Neutrophil (primary cell): ENCODE measurements around the gene BPTF.
"Not testable (repeated sequence)": the region's sequence is repeated elsewhere in the genome, so short reads cannot be mapped to it uniquely, and the experiment has no call there.

Source experiments
- H3K27ac ChIP-seq: fragments of 200-600 bp; sonication (generic); 2 replicates; pipeline ENCODE4 v1.5.1; 2016; ENCODE audit warnings: mild to moderate bottlenecking, moderate library complexity
- H3K27me3 ChIP-seq: fragments of 200-600 bp; sonication (generic); 2 replicates; pipeline ENCODE4 v1.6.0; 2016; ENCODE audit warnings: mild to moderate bottlenecking
- H3K36me3 ChIP-seq: fragments of 200-600 bp; sonication (generic); 2 replicates; pipeline ENCODE4 v1.5.1; 2017
- H3K4me1 ChIP-seq, 2 experiments: fragments of 200-600 bp in 1 of 2; sonication (generic) in 1 of 2; 1 replicate in 1 of 2; 2 replicates in 1 of 2; pipeline versions ENCODE4 v1.5.1 to v1.6.1; 2013 to 2016; ENCODE audit warnings: low read depth in 1 of 2, low read length in 1 of 2, mild to moderate bottlenecking in 1 of 2, moderate library complexity in 1 of 2; ENCODE audit not compliant: control insufficient read depth in 1 of 2, insufficient read depth in 1 of 2
- H3K4me3 ChIP-seq, 2 experiments: fragments of 200-600 bp in 1 of 2; sonication (generic) in 1 of 2; 1 replicate in 1 of 2; 2 replicates in 1 of 2; pipeline ENCODE4 v1.5.1; 2013 to 2016; ENCODE audit warnings: low read depth in 1 of 2, low read length in 1 of 2, mild to moderate bottlenecking in 1 of 2, moderate library complexity in 1 of 2
- H3K9me3 ChIP-seq: fragments of 200-600 bp; sonication (generic); 2 replicates; pipeline ENCODE4 v1.5.1; 2016
- TF ChIP-seq, protein P1 (sequence below): fragments of 200-600 bp; sonication (generic); IDR thresholded peaks from 2 replicates; pipeline ENCODE4 v1.5.1; 2016; ENCODE audit warnings: antibody characterized with exemption

Gene BPTF

GRCh38 chr17:67845374-67845773, 20.1 kb downstream of the BPTF start:
- H3K27ac ChIP-seq = no peak overlapping the region
- H3K36me3 ChIP-seq = no peaks in the 10 kb centered on the region
- peaks cover 16 to 19% of the 10 kb centered on the region in 2 experiments for H3K4me1 ChIP-seq
- TF ChIP-seq, protein P1, sequence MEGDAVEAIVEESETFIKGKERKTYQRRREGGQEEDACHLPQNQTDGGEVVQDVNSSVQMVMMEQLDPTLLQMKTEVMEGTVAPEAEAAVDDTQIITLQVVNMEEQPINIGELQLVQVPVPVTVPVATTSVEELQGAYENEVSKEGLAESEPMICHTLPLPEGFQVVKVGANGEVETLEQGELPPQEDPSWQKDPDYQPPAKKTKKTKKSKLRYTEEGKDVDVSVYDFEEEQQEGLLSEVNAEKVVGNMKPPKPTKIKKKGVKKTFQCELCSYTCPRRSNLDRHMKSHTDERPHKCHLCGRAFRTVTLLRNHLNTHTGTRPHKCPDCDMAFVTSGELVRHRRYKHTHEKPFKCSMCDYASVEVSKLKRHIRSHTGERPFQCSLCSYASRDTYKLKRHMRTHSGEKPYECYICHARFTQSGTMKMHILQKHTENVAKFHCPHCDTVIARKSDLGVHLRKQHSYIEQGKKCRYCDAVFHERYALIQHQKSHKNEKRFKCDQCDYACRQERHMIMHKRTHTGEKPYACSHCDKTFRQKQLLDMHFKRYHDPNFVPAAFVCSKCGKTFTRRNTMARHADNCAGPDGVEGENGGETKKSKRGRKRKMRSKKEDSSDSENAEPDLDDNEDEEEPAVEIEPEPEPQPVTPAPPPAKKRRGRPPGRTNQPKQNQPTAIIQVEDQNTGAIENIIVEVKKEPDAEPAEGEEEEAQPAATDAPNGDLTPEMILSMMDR = no peak
- no peak overlapping the region for H3K4me3 ChIP-seq
- H3K27me3 ChIP-seq = no peaks in the 10 kb centered on the region
- H3K9me3 ChIP-seq = no peaks in the 10 kb centered on the region

DNA sequence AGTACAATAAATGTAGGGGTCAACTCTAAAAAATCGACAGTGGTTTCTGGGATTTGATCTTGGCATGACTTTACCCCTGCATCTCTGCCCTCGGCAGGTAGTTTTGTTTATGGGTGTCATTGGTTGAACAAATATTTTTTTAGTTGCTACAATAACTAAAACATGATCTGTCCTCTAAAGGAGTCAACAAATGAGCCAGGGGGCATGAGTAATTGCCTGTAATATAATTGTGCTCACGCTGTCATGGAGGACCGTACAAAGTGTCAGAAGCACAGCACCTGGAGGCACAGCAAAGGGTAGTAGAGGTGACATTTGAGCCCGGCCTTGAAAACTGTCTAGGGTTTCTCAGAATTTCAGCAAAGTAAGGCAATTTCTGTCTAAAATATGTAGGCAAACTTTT, 22.9 kb downstream of the BPTF start:
- not testable (repeated sequence) for H3K27me3 ChIP-seq

GRCh38 chr17:67848846-67849245, 23.5 kb downstream of the BPTF start:
- Histone ChIP-seq H3K4me1 (peaks cover 8 to 12% of the 10 kb centered on the region in 2 experiments), H3K27ac (peak overlapping the region; percentile 24)
- not testable (repeated sequence) for H3K27me3 ChIP-seq, H3K9me3 ChIP-seq, H3K4me3 ChIP-seq, H3K36me3 ChIP-seq

More for the DNA sequence above, 22.9 kb downstream of the BPTF start:
- H3K4me3 ChIP-seq, H3K27ac ChIP-seq, H3K36me3 ChIP-seq, H3K9me3 ChIP-seq: not testable (repeated sequence)
- H3K4me1 ChIP-seq = peaks cover 8 to 12% of the 10 kb centered on the region in 2 experiments

DNA sequence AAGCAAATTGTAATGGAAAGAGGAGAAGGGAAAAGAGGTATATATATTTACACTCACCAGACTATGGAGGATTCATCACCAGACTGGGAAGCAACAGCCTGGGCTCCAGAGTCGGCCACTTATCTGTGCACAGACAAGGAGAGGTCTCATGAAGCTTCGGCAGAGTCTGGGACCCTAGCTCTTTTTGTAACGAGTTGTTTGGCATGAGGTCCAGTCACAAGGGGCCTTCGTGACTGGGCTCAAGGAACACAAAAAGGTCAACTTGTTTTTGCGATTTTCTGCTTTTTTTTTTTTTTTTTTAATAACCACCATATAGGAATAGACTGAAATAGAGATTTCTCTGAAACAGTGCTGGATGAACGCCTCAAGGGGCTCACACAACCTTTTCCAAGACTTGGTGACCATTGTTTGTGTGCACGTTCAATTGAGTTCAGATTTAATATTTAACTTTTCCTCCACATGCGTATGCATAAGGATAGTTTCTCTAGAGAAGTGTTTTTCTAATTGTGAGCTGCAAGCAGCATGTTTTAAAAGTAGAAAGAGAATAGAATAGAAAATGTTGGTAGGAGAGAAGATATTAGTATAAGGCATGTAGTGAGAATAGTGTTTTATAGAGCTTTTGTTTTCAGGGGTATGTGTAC, 25.8 kb downstream of the BPTF start:
- no peaks in the 10 kb centered on the region for H3K9me3 ChIP-seq
- no peak overlapping the region for H3K4me3 ChIP-seq
- H3K4me1 ChIP-seq = peaks cover 17 to 20% of the 10 kb centered on the region in 2 experiments
- no peak overlapping the region for H3K27ac ChIP-seq
- peaks cover 15% of the 10 kb centered on the region for H3K36me3 ChIP-seq
- no peaks in the 10 kb centered on the region for H3K27me3 ChIP-seq
- TF ChIP-seq, protein P1 = no peak

- Histone ChIP-seq H3K9me3 (no peaks in the 10 kb centered on the region), H3K4me3 (no peak overlapping the region), H3K27me3 (no peaks in the 10 kb centered on the region), H3K27ac (no peak overlapping the region), H3K36me3 (peaks cover 15% of the 10 kb centered on the region), H3K4me1 (peaks cover 23 to 28% of the 10 kb centered on the region in 2 experiments)
- TF ChIP-seq, protein P1 = no peak
Observed at GRCh38 chr17:67853703-67854102, 28.4 kb downstream of the BPTF start.

DNA sequence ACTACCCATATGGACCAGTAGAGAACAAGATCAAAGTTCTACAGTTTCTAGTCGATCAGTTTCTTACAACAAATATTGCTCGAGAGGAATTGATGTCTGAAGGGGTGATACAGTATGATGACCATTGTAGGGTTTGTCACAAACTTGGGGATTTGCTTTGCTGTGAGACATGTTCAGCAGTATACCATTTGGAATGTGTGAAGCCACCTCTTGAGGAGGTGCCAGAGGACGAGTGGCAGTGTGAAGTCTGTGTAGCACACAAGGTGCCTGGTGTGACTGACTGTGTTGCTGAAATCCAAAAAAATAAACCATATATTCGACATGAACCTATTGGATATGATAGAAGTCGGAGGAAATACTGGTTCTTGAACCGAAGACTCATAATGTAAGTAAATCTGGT, 29.1 kb downstream of the BPTF start:
- Histone ChIP-seq H3K27me3 (no peaks in the 10 kb centered on the region), H3K9me3 (no peaks in the 10 kb centered on the region), H3K36me3 (peaks cover 15% of the 10 kb centered on the region), H3K27ac (no peak overlapping the region), H3K4me1 (peaks cover 19 to 28% of the 10 kb centered on the region in 2 experiments), H3K4me3 (no peak overlapping the region)
- TF ChIP-seq, protein P1 = no peak
